Heart right ventricle (tissue), 16 donors: Measurements from ENCODE around the gene SRRM2. TPM values are rescaled to one million over a fixed set of nuclear protein-coding genes. Genes with fewer than 3 reads are reported as not detected.

Experiments used
- ATAC-seq, 8 donors: fragments of 200-7000 bp; cut with Tn5 transposase; one replicate each; pipeline ENCODE4 v1.9.1; 2020; ENCODE audit warnings: mild to moderate bottlenecking in 8 of 8, moderate library complexity in 8 of 8, moderate number of reproducible peaks in 1 of 8
- DNase-seq, 2 donors: peaks; one replicate each; pipeline ENCODE4 v3.0.0-alpha.2; 2020
- H3K27ac ChIP-seq, 10 donors: fragments of 200-600 bp; sonication (generic) in 2 of 10; one replicate each; pipeline versions ENCODE4 v1.5.0 to v1.8.0; 2020 to 2022; ENCODE audit warnings: mild to moderate bottlenecking in 3 of 10
- H3K27me3 ChIP-seq, 7 donors: fragments of 200-600 bp; one replicate each; pipeline ENCODE4 v1.8.0; 2021 to 2022; ENCODE audit warnings: mild to moderate bottlenecking in 2 of 7
- H3K36me3 ChIP-seq, 9 donors: fragments of 200-600 bp; sonication (generic) in 1 of 9; one replicate each; pipeline versions ENCODE4 v1.5.0 to v1.8.0; 2020 to 2022; ENCODE audit warnings: mild to moderate bottlenecking in 2 of 9
- H3K4me1 ChIP-seq, 9 donors: fragments of 200-600 bp; sonication (generic) in 1 of 9; one replicate each; pipeline versions ENCODE4 v1.5.0 to v1.8.0; 2020 to 2022; ENCODE audit warnings: mild to moderate bottlenecking in 4 of 9
- H3K4me3 ChIP-seq, 10 donors: fragments of 200-600 bp; sonication (generic) in 2 of 10; one replicate each; pipeline versions ENCODE4 v1.5.0 to v1.8.0; 2020 to 2022; ENCODE audit warnings: mild to moderate bottlenecking in 7 of 10, moderate library complexity in 2 of 10
- H3K9me3 ChIP-seq, 11 donors: fragments of 200-600 bp in 10 of 11; sonication (generic) in 2 of 11; one replicate each; pipeline versions ENCODE4 v1.5.0 to v1.8.0; 2013 to 2022; ENCODE audit warnings: mild to moderate bottlenecking in 2 of 11, control low read depth in 1 of 11, moderate library complexity in 1 of 11
- WGBS, 2 donors: extraction: QIAGEN DNeasy Blood & Tissue Kit; methylation state at CpG; one replicate each; pipeline ENCODE4 v1.1.7; 2013; ENCODE audit warnings: inconsistent platforms in 1 of 2; 5-methylcytosine and 5-hydroxymethylcytosine counted together
- intact Hi-C, 10 donors: fragments of 100-400 bp; cut with DNase I; formaldehyde crosslinking; loops; one replicate each; pipeline versions ENCODE4 v1.11.1 to v1.14.2; 2022
- polyA plus RNA-seq, 2 donors: library from polyadenylated mRNA; stranded (reverse); fragments of 200-250 nt; gene quantifications; one replicate each; pipeline ENCODE4 v1.2.3, GENCODE V29; 2013
- total RNA-seq, 10 donors: library from RNA; stranded (reverse); fragmentation: NEBNext Ultra II Directional in 3 of 10; extraction: Animal tissue kit (Norgen Biotek cat#: 25700) in 3 of 10; gene quantifications; one replicate each; pipeline versions ENCODE4 v1.2.1 to v1.2.4, GENCODE V29; 2021 to 2023
- TF ChIP-seq, protein P1 (sequence below), 9 donors: fragments of 200-600 bp; sonication (generic) in 2 of 9; IDR thresholded peaks; one replicate each; pipeline versions ENCODE4 v1.5.0 to v1.8.0; 2021 to 2022; ENCODE audit warnings: antibody characterized with exemption in 9 of 9, mild to moderate bottlenecking in 5 of 9, moderate library complexity in 1 of 9
- donor health status: Arrhythmogenic right ventricular cardiomyopathy.
- donor health status: ischemic (EF 13 %, LVEDD 7.1; RV severe dilation, severe dysfunction).
- donor health status: healthy with polysubstance abuse.
- donor health status: DM: no; HTN: yes; CAD: no.
- donor health status: DM: no; HTN: no; CAD: no.
- donor health status: ischemic (EF 25% LVEDD 6.9; RV normal size, moderate dysfunction).
- donor health status: ischemic (EF 25% LVEDD 5.7; RV mildly dilated, moderate dysfunction).
- donor health status: healthy.
- donor health status: DM: yes; HTN: yes; CAD: no.
- donor health status: Ischemic cardiomyopathy.
- donor health status: ischemic (EF 35%, LVEDD 5.7; RV mildly dilated, moderate dysfunction).
- donor health status: nonischemic (EF 11% LVEDD 7.7; RV severe dilation, severe dysfunction).
- donor health status: DM: yes; HTN: yes; CAD: no.
- donor health status: PGD.
- donor health status: ischemic (EF 29% LVEDD 5.4; RV normal size, mild dysfunction).
- donor health status: nonischemic (EF 23%, LVEDD 6.1; RV moderate dilation, normal function).

The SRRM2 gene
- total and polyA plus RNA-seq, 12 donors: 182 to 1,328 (median 261) TPM

DNA sequence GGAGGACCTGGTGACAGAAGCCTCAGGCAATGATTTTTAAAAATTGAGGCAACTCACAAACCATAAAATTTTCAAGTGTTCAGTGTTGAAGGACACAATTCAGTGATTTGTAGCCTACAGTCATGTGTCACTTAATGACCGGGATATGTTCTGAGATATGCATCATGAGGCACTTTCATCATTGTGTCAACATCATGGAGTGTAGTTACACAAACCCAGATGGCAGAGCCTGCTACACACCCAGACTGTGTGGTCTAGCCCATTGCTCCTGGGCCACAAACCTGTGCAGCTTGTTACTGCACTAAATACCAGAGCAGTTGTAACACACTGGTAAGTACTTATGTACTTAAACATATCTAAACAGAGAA, 47.4 kb downstream of the SRRM2 start:
- H3K4me1 ChIP-seq: peaks cover 0 to 8% (median 0%) of the 10 kb centered on the region in 9 donors

DNA sequence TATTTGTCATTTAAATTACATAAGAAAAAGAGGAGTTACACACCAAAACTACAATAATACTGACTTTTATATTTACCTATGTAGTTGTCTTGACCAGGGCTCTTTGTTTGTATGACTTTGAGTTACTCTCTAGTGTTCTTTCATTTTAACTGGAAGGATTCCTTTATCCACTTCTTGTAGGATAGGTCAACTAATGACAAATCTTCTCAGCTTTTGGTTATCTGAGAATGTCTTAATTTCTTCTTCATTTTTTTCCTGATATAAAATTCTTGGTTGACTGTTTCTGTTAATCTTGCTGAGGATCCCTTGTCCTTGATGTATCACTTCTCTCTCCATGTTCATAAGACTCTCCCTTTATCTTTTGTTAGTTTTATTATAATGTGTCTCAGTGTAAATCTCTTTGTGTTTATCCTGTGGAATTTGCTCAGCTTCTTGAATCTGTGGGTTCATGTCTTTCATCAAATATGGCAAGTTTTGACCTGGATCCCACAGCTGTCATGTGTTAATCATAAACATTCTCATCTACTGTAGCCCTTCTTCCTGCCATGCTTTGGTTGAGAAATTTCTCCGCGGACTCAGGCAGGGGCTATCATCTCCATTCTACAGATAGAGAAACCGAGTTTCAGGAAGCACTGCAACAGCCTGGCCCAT, 51.2 kb downstream of the SRRM2 start:
- TF ChIP-seq, protein P1, sequence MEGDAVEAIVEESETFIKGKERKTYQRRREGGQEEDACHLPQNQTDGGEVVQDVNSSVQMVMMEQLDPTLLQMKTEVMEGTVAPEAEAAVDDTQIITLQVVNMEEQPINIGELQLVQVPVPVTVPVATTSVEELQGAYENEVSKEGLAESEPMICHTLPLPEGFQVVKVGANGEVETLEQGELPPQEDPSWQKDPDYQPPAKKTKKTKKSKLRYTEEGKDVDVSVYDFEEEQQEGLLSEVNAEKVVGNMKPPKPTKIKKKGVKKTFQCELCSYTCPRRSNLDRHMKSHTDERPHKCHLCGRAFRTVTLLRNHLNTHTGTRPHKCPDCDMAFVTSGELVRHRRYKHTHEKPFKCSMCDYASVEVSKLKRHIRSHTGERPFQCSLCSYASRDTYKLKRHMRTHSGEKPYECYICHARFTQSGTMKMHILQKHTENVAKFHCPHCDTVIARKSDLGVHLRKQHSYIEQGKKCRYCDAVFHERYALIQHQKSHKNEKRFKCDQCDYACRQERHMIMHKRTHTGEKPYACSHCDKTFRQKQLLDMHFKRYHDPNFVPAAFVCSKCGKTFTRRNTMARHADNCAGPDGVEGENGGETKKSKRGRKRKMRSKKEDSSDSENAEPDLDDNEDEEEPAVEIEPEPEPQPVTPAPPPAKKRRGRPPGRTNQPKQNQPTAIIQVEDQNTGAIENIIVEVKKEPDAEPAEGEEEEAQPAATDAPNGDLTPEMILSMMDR (IDR thresholded peaks at IDR 0.05): no peak
- intact Hi-C loops: no loop called here
- 79 to 81% methylated on average over 3 of the region's 3 CpGs for WGBS, 2 donors

More for the DNA sequence above, 47.4 kb downstream of the SRRM2 start:
- 40 to 74% methylated on average over 1 of the region's 1 CpG for WGBS, 2 donors
- Histone ChIP-seq H3K27ac (no peak overlapping the region), H3K36me3 (no peaks in the 10 kb centered on the region), H3K9me3 (peaks cover 0 to 20% (median 13%) of the 10 kb centered on the region in 11 donors), H3K4me3 (no peak overlapping the region), H3K27me3 (peaks cover 0 to 37% (median 21%) of the 10 kb centered on the region in 7 donors)
- DNase-seq (no peak), ATAC-seq (no peak)
- intact Hi-C loops: no loop called here
- TF ChIP-seq, protein P1 (IDR thresholded peaks at IDR 0.05): no peak

DNA sequence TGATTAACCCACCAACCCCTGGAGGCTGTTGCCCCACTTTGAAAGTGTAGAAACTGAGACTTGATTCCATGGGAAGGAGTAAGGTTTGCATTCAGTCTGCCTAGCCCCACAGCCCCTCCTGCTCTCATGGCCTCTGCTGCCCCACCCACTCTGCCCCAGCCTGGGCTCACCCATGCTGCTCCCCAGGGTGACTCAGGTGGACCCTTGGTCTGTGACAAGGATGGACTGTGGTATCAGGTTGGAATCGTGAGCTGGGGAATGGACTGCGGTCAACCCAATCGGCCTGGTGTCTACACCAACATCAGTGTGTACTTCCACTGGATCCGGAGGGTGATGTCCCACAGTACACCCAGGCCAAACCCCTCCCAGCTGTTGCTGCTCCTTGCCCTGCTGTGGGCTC, 52.3 kb downstream of the SRRM2 start:
- H3K27me3 ChIP-seq: peaks cover 0 to 23% (median 0%) of the 10 kb centered on the region in 7 donors
- no peak overlapping the region for H3K4me3 ChIP-seq
- H3K4me1 ChIP-seq: no peaks in the 10 kb centered on the region
- DNase-seq: no peak
- H3K27ac ChIP-seq: no peak overlapping the region
- intact Hi-C loops: no loop called here
- H3K36me3 ChIP-seq: no peaks in the 10 kb centered on the region
- H3K9me3 ChIP-seq: peaks cover 0 to 28% (median 13%) of the 10 kb centered on the region in 11 donors
- WGBS, 2 donors: 79 to 92% methylated on average over 4 of the region's 4 CpGs
- ATAC-seq: no peak
- TF ChIP-seq, protein P1 (IDR thresholded peaks at IDR 0.05): no peak

More for the DNA sequence above, 51.2 kb downstream of the SRRM2 start:
- Histone ChIP-seq H3K36me3 (no peaks in the 10 kb centered on the region), H3K4me1 (no peaks in the 10 kb centered on the region), H3K4me3 (no peak overlapping the region), H3K9me3 (peaks cover 0 to 23% (median 13%) of the 10 kb centered on the region in 11 donors), H3K27me3 (peaks cover 0 to 33% (median 7%) of the 10 kb centered on the region in 7 donors), H3K27ac (no peak overlapping the region)
- no peak for ATAC-seq
- DNase-seq: no peak

DNA sequence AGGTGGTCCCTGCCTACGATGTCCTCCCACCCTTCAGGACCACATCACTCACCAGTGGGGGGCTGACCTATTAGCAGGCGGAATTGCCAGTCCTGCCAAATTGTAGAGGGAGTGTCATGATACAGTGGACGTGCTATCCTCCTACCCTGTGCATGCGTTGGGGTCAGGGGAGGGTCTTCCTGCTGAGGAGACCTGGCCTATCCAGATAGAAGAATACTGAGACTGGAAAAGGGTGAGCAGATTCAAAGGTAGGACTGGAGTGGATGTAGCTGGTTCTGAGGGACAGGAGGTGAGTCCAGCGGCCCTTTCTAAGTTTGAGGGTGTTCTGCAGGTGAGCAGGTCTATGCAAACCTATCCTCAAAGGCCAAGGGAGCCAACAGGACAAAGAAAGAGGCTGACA, 53.8 kb downstream of the SRRM2 start:
- 69 to 75% methylated on average over 5 of the region's 5 CpGs for WGBS, 2 donors

More for the DNA sequence above, 53.8 kb downstream of the SRRM2 start:
- TF ChIP-seq, protein P1 (IDR thresholded peaks at IDR 0.05): no peak
- intact Hi-C loops: no loop called here
- H3K4me3 ChIP-seq: no peak overlapping the region
- peaks cover 0 to 28% (median 13%) of the 10 kb centered on the region in 11 donors for H3K9me3 ChIP-seq
- ATAC-seq: no peak
- no peaks in the 10 kb centered on the region for H3K36me3 ChIP-seq
- peaks cover 0 to 26% (median 0%) of the 10 kb centered on the region in 7 donors for H3K27me3 ChIP-seq
- no peaks in the 10 kb centered on the region for H3K4me1 ChIP-seq
- no peak overlapping the region for H3K27ac ChIP-seq
- no peak for DNase-seq
